ENCODE measurements around the gene PHLDB3. TPM values are rescaled to one million over a fixed set of nuclear protein-coding genes. Genes with fewer than 3 reads are reported as not detected.
A peak's percentile ranks its signal among the peaks of the same experiment; 100 is the strongest.

PHLDB3 gene
- total RNA-seq, 1 experiment from 2014 or later: 5.6 TPM

GRCh38 chr19:43545981-43546380 lies 41.4 kb upstream of the PHLDB3 start:
- no peak overlapping the region for H3K4me2 ChIP-seq (ENCODE audit: low read depth, low read length, poor library complexity, severe bottlenecking)
- DNase-seq: no peak
- H3K9me2 ChIP-seq (replicated peaks; ENCODE audit: insufficient read depth, low read length): no peaks in the 10 kb centered on the region
- H3K27me3 ChIP-seq (ENCODE audit: low read length): no peaks in the 10 kb centered on the region
- H3K4me3 ChIP-seq (ENCODE audit: low read length): no peak overlapping the region
- no peaks in the 10 kb centered on the region for H3K9me3 ChIP-seq (ENCODE audit: low read length)
- no peaks in the 10 kb centered on the region for H4K20me1 ChIP-seq (ENCODE audit: insufficient read depth, low read depth, low read length)
- H3K79me2 ChIP-seq (ENCODE audit: low read length): no peaks in the 10 kb centered on the region
- H3K4me1 ChIP-seq (ENCODE audit: low read length): no peaks in the 10 kb centered on the region
- no peak overlapping the region for H2AFZ ChIP-seq (ENCODE audit: low read length)
- no peak overlapping the region for H3K27ac ChIP-seq (ENCODE audit: low read length)
- peaks cover 5% of the 10 kb centered on the region; the same call in 1 of the 2 replicates for H3K36me3 ChIP-seq (ENCODE audit: insufficient read depth, low read length)
- H3K9ac ChIP-seq (ENCODE audit: low read length): no peak overlapping the region

- Histone ChIP-seq H2AFZ (ENCODE audit: low read length) (no peak overlapping the region), H3K4me1 (ENCODE audit: low read length) (no peaks in the 10 kb centered on the region), H3K9ac (ENCODE audit: low read length) (no peak overlapping the region), H3K27ac (ENCODE audit: low read length) (no peak overlapping the region), H3K4me3 (ENCODE audit: low read length) (no peak overlapping the region), H3K36me3 (ENCODE audit: insufficient read depth, low read length) (peaks cover 10% of the 10 kb centered on the region), H3K27me3 (ENCODE audit: low read length) (no peaks in the 10 kb centered on the region), H3K9me2 (replicated peaks; ENCODE audit: insufficient read depth, low read length) (no peaks in the 10 kb centered on the region), H3K79me2 (ENCODE audit: low read length) (no peaks in the 10 kb centered on the region), H3K9me3 (ENCODE audit: low read length) (no peaks in the 10 kb centered on the region), H4K20me1 (ENCODE audit: insufficient read depth, low read depth, low read length) (no peaks in the 10 kb centered on the region), H3K4me2 (ENCODE audit: low read depth, low read length, poor library complexity, severe bottlenecking) (no peak overlapping the region)
- DNase-seq: no peak
Observed at GRCh38 chr19:43545276-43545675, 40.7 kb upstream of the PHLDB3 start.

DNA sequence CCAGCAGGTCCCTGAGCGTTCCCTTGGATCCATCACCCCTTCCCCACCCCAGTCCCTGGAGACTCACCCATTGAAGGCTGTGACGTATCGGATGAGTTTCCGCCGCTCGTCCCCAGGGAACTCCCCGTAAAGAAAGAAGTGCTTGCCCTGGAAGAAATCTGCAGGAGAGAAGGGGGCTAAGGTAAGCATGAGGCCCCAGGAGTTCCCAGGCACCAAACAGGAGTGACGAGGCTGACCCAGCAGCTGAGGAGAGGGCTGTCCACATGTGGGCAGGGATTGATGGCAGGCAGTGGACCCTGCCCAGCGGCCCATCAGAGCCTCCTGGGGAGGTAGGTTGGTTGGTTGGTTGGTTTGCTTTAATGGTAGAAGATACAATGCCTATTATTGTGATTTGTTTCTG lies 39.5 kb upstream of the PHLDB3 start:
- Histone ChIP-seq H3K9me2 (replicated peaks; ENCODE audit: insufficient read depth, low read length) (no peaks in the 10 kb centered on the region), H3K4me3 (ENCODE audit: low read length) (no peak overlapping the region), H3K9ac (ENCODE audit: low read length) (no peak overlapping the region), H4K20me1 (ENCODE audit: insufficient read depth, low read depth, low read length) (no peaks in the 10 kb centered on the region), H3K9me3 (ENCODE audit: low read length) (peaks cover 2% of the 10 kb centered on the region; the same call in 1 of the 2 replicates), H3K4me1 (ENCODE audit: low read length) (no peaks in the 10 kb centered on the region), H3K27ac (ENCODE audit: low read length) (no peak overlapping the region), H3K27me3 (ENCODE audit: low read length) (no peaks in the 10 kb centered on the region), H3K36me3 (ENCODE audit: insufficient read depth, low read length) (peaks cover 19% of the 10 kb centered on the region), H3K4me2 (ENCODE audit: low read depth, low read length, poor library complexity, severe bottlenecking) (no peak overlapping the region), H3K79me2 (ENCODE audit: low read length) (no peaks in the 10 kb centered on the region), H2AFZ (ENCODE audit: low read length) (no peak overlapping the region)
- DNase-seq: no peak

DNA sequence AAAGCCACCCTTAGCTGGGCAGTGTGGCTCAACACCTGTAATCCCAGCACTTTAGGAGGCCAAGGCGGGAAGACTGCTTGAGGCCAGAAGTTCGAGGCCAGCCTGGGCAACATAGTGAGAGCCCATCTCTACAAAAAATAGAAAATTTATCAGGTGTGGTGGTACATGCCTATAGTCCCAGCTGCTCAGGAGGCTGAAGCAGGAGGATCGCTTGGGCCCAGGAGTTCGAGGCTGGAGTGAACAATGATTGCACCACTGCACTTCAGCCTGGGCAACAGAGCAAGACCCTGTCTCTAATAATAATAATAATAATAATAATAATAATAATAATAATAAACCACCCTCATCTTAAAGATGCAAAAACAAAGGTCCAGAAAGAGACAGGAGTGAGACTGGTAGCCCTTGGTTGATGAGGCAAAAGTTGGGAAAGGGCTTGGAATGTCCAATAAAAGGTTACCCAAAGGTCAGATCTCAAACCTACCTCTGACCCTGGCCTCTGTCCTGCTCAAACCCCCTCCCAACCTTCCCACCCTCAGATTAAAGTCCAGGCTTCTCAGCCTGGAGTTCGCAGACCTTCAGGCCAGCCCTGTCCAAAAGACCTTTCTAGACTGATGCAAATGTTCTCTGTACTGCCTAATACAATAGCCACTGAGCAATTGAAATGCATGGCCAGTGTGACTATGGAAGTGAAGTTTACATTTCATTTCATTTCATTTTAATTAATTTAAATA lies 37.5 kb upstream of the PHLDB3 start:
- Histone ChIP-seq H3K79me2 (ENCODE audit: low read length) (no peaks in the 10 kb centered on the region), H3K9me2 (replicated peaks; ENCODE audit: insufficient read depth, low read length) (no peaks in the 10 kb centered on the region), H3K9ac (ENCODE audit: low read length) (no peak overlapping the region), H3K9me3 (ENCODE audit: low read length) (peaks cover 3% of the 10 kb centered on the region; the same call in 1 of the 2 replicates), H3K27ac (ENCODE audit: low read length) (no peak overlapping the region), H4K20me1 (ENCODE audit: insufficient read depth, low read depth, low read length) (no peaks in the 10 kb centered on the region), H2AFZ (ENCODE audit: low read length) (no peak overlapping the region), H3K36me3 (ENCODE audit: insufficient read depth, low read length) (peaks cover 25% of the 10 kb centered on the region), H3K27me3 (ENCODE audit: low read length) (no peaks in the 10 kb centered on the region), H3K4me2 (ENCODE audit: low read depth, low read length, poor library complexity, severe bottlenecking) (no peak overlapping the region), H3K4me1 (ENCODE audit: low read length) (no peaks in the 10 kb centered on the region), H3K4me3 (ENCODE audit: low read length) (no peak overlapping the region)
- DNase-seq: no peak

- Histone ChIP-seq H2AFZ (ENCODE audit: low read length) (no peak overlapping the region), H3K36me3 (ENCODE audit: insufficient read depth, low read length) (peaks cover 25% of the 10 kb centered on the region), H3K79me2 (ENCODE audit: low read length) (no peaks in the 10 kb centered on the region), H3K4me2 (ENCODE audit: low read depth, low read length, poor library complexity, severe bottlenecking) (no peak overlapping the region), H3K9ac (ENCODE audit: low read length) (no peak overlapping the region), H3K9me3 (ENCODE audit: low read length) (peaks cover 3% of the 10 kb centered on the region; the same call in 1 of the 2 replicates), H3K4me1 (ENCODE audit: low read length) (no peaks in the 10 kb centered on the region), H3K27me3 (ENCODE audit: low read length) (no peaks in the 10 kb centered on the region), H3K9me2 (replicated peaks; ENCODE audit: insufficient read depth, low read length) (no peaks in the 10 kb centered on the region), H3K4me3 (ENCODE audit: low read length) (no peak overlapping the region), H3K27ac (ENCODE audit: low read length) (no peak overlapping the region), H4K20me1 (ENCODE audit: insufficient read depth, low read depth, low read length) (no peaks in the 10 kb centered on the region)
- DNase-seq: no peak
Observed at GRCh38 chr19:43540381-43540780, 35.8 kb upstream of the PHLDB3 start.

DNA sequence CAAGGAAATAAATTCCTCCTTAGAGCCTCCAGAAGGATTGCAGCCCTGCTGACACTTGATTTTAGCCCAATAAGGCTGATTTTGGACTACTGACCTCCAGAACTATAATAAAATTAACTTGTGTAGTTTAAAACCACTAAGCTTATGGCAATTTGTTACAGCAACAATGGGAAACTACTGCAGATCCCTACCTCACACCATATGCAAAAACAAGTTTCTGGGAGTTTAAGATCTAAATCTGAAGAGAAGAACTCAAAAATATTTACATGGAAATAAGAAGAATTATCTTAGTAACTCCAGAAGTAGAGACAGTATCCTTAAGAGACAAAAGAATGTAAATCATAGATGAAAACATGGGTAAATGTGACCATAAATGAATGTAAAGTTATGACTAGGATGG lies 34.4 kb upstream of the PHLDB3 start:
- Histone ChIP-seq H3K9me2 (replicated peaks; ENCODE audit: insufficient read depth, low read length) (no peaks in the 10 kb centered on the region), H3K9me3 (ENCODE audit: low read length) (peaks cover 3% of the 10 kb centered on the region; the same call in 1 of the 2 replicates), H3K27ac (ENCODE audit: low read length) (no peak overlapping the region), H3K36me3 (ENCODE audit: insufficient read depth, low read length) (peaks cover 25% of the 10 kb centered on the region), H3K4me2 (ENCODE audit: low read depth, low read length, poor library complexity, severe bottlenecking) (no peak overlapping the region), H3K4me1 (ENCODE audit: low read length) (peaks cover 4% of the 10 kb centered on the region), H3K79me2 (ENCODE audit: low read length) (no peaks in the 10 kb centered on the region), H3K27me3 (ENCODE audit: low read length) (no peaks in the 10 kb centered on the region), H4K20me1 (ENCODE audit: insufficient read depth, low read depth, low read length) (no peaks in the 10 kb centered on the region), H3K9ac (ENCODE audit: low read length) (no peak overlapping the region), H3K4me3 (ENCODE audit: low read length) (no peak overlapping the region), H2AFZ (ENCODE audit: low read length) (no peak overlapping the region)
- no peak for DNase-seq

DNA sequence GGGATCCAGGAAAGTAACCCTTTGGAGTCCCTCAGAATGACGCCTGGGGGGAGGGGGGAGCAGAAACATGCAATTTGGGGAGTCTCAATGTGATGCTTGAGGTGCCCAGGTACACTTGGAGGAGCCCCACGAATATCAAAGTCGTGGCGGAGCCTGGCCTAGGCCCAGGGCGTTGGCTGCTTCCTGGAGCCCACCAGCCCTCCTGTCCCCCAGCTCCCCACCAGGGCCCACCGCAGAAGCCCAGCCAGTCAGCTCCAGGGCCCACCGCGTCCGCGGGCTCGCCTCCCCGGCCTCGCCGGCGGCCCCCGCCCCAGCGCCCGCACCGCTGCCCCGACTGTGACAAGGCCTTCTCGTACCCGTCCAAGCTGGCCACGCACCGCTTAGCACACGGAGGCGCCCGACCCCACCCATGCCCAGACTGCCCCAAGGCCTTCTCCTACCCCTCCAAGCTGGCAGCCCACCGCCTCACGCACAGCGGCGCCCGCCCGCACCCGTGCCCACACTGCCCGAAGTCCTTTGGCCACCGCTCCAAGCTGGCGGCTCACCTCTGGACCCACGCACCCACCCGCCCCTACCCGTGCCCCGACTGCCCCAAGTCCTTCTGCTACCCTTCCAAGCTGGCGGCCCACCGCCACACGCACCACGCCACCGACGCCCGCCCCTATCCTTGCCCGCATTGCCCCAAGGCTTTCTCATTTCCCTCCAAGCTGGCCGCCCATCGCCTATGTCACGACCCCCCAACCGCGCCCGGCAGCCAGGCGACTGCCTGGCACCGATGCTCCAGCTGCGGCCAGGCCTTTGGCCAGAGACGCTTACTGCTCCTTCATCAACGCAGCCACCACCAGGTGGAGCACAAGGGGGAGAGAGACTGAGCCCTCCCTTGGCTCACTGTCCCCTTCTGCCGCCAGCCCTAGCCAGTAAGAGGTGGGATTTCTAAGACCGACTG lies 30.5 kb upstream of the PHLDB3 start:
- Histone ChIP-seq H3K27ac (ENCODE audit: low read length) (no peak overlapping the region), H3K27me3 (ENCODE audit: low read length) (no peaks in the 10 kb centered on the region), H4K20me1 (ENCODE audit: insufficient read depth, low read depth, low read length) (no peaks in the 10 kb centered on the region), H2AFZ (ENCODE audit: low read length) (no peak overlapping the region), H3K9ac (ENCODE audit: low read length) (no peak overlapping the region), H3K79me2 (ENCODE audit: low read length) (no peaks in the 10 kb centered on the region), H3K9me2 (replicated peaks; ENCODE audit: insufficient read depth, low read length) (no peaks in the 10 kb centered on the region), H3K4me2 (ENCODE audit: low read depth, low read length, poor library complexity, severe bottlenecking) (no peak overlapping the region), H3K4me3 (ENCODE audit: low read length) (no peak overlapping the region), H3K36me3 (ENCODE audit: insufficient read depth, low read length) (peaks cover 13% of the 10 kb centered on the region; the same call in 1 of the 2 replicates), H3K4me1 (ENCODE audit: low read length) (peaks cover 20% of the 10 kb centered on the region), H3K9me3 (ENCODE audit: low read length) (peaks cover 3% of the 10 kb centered on the region; the same call in 1 of the 2 replicates)
- peak; percentile 64 for DNase-seq

- Histone ChIP-seq H3K9me3 (ENCODE audit: low read length) (peaks cover 3% of the 10 kb centered on the region; the same call in 1 of the 2 replicates), H3K4me1 (ENCODE audit: low read length) (peaks cover 20% of the 10 kb centered on the region), H2AFZ (ENCODE audit: low read length) (no peak overlapping the region), H3K4me3 (ENCODE audit: low read length) (no peak overlapping the region), H3K27ac (ENCODE audit: low read length) (no peak overlapping the region), H3K9me2 (replicated peaks; ENCODE audit: insufficient read depth, low read length) (no peaks in the 10 kb centered on the region), H3K79me2 (ENCODE audit: low read length) (no peaks in the 10 kb centered on the region), H4K20me1 (ENCODE audit: insufficient read depth, low read depth, low read length) (no peaks in the 10 kb centered on the region), H3K27me3 (ENCODE audit: low read length) (no peaks in the 10 kb centered on the region), H3K36me3 (ENCODE audit: insufficient read depth, low read length) (peaks cover 9% of the 10 kb centered on the region; the same call in 1 of the 2 replicates), H3K4me2 (ENCODE audit: low read depth, low read length, poor library complexity, severe bottlenecking) (no peak overlapping the region), H3K9ac (ENCODE audit: low read length) (no peak overlapping the region)
- DNase-seq: no peak
Observed at GRCh38 chr19:43534305-43534815, 29.8 kb upstream of the PHLDB3 start.
